GM12892 (cell line): ENCODE data around the gene RGR.

Experiments
- POLR2A ChIP-seq: IDR thresholded peaks from 2 replicates; pipeline ENCODE4 v1.6.1; 2011; ENCODE audit warnings: low read depth, low read length, control low read depth
- TAF1 ChIP-seq: IDR thresholded peaks from 2 replicates; pipeline ENCODE4 v1.6.1; 2011; ENCODE audit warnings: low read depth, mild to moderate bottlenecking, control low read depth, low read length, borderline replicate concordance

DNA sequence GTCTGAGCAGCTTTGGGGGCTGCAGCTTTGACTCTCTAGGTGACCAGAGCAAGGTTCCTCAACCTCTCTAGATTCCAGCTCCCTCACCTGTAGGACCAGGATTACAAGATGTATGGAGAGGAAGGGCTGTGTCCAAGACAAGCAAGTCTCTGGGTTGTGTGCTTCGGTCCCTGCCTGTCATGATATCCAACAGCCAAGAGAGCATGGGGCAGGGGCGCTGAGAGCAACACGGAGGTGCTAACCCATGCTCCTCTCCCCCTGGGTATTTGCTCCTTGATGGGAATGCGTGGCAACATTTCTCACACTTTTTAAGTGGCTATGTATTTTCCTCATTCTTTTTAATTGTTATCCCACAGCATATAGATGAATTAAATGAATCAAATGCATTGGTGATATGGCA, 40.2 kb upstream of the RGR start:
- TF ChIP-seq POLR2A: no peak
- TF ChIP-seq TAF1: no peak
